CD1c-positive myeloid dendritic cell (primary cell): ENCODE data around the gene CYP2B6.
"Not testable (repeated sequence)": the region's sequence is repeated elsewhere in the genome, so short reads cannot be mapped to it uniquely, and the experiment has no call there.

ENCODE experiments used
- DNase-seq: peaks from one replicate; pipeline ENCODE4 v3.0.0-alpha.2; 2016; ENCODE audit errors: extremely low spot score

Gene CYP2B6

DNA sequence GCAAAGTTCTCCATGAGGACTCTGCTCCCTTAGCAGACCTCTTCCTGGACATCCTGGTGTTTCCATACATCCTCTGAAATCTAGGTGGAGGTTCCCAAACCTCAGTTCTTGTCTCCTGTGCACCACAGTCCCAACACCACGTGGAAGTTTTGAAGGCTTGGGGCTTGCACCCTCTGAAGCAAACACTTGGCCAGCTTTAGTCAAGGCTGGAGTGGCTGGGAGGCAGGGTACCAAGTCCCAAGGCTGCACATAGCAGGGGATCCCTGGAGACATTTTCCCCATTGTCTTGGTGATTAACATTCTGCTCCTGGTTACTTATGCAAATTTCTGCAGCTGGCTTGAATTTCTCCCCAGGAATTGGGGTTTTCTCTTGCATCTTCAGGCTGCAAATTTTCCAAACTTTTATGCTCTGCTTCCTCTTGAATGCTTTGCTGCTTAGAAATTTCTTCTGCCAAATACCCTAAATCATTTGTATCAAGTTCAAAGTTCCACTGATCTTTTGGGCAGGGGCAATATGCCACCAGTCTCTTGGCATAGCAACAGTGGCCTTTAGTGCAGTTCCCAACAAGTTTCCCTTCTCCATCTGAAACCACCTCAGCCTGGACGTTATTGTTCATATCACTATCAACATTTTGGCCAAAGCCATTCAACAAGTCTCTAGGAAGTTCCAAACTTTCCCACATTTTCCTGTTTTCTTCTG, 10.2 kb upstream of the CYP2B6 start:
- not testable (repeated sequence) for DNase-seq

DNA sequence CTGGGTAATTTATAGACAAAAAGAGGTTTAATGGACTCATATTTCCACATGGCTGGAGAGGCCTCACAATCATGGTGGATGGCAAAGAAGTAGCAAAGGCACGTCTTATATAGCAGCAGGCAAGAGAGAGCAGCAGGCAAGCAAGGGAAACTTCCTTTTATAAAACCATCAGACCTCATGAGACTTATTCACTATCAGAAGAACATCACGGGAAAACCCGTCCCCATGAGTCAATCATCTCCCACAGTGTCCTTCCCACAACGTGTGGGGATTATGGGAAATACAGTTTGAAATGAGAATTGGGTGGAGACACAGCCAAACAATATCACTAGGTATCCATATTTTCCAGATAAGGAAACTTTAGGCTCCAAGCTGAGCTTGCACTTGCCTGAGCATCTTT, 9.5 kb upstream of the CYP2B6 start:
- DNase-seq = no peak

DNA sequence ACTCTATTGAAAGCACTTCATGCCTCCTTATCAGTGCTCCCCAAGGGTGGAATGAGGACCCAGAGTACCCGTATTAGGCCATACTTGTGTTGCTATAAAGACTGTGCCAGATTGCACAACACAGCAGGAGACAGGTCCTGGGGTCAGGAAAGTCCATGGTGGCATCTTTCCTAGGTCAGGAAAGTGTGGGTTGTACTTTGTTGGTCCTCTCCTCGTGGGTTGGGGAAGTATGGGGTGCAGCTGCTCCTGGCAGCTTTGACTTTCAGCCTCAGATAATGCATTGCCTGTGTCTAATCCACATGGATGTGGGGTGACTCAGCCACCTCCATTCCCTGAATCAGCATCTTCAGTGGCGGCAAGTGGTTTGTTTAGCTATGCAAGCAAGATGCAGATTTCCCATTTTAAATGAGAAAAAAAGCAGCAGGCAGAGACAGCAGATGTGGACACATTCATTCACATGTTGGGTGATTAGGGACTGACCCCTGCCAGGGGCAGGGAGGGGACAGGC, 8.4 kb upstream of the CYP2B6 start:
- DNase-seq = no peak

DNA sequence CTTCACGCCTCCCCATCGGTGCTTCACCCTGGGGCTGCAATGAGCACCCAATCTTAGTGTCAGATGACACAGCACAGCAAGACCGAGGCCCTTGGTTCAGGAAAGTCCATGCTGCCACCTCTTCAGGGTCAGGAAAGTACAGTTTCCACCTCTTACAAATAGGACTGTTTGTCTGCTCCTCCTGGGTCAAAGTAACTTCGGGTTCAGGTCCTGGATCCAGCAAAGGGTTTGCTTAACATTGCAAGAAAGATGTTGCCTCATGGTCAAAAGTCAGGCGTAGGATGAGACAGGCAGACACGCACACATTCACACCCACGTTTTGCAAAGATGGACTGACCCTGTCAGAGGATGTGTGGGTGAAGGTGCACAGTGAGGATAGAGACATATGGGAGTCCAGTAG, 1.6 kb upstream of the CYP2B6 start:
- DNase-seq = no peak

DNA sequence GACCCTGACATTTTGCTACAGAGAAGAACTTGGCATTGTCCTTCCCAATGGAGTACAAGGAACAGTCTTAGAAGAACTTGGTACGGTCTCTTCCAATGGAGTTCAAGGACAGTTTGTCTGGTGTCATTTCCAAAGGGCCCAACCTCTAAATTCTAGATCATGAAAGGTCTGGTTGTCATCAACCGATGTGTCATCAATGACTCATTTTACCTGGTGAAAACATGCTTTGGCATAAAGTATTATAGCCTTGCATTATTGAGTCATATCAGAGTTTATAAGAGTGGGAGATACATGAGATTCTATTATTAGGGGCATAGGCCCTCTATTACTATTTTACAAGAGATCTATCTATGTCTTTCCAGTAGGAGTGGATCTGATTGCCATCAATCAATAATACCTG, 4.3 kb downstream of the CYP2B6 start:
- DNase-seq = no peak

DNA sequence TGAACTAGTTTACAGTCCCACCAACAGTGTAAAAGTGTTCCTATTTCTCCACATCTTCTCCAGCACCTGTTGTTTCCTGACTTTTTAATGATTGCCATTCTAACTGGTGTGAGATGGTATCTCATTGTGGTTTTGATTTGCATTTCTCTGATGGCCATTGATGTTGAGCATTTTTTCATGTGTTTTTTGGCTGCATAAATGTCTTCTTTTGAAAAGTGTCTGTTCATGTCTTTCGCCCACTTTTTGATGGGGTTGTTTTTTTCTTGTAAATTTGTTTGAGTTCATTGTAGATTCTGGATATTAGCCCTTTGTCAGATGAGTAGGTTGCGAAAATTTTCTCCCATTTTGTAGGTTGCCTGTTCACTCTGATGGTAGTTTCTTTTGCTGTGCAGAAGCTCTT, 7.9 kb downstream of the CYP2B6 start:
- not testable (repeated sequence) for DNase-seq

DNA sequence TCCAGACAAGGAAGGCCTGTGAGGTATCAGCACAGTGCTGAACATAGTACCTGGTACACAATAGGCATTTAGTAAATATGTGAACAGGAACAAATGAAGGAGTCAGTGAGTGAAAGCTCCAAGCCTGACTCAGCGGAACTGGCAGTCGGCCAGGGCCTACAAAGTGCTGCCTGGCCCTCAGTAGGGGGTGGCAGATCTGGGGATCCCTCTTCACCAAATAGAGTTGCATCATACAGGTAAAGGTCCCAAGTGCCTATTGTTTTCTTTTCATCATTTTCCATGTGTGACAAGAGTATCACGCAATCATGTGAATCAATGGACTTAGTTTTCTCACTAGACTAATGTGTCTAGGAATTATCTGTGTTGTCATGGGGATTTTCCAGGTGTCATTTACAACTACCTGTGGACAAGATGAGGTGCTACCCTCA, 9.2 kb downstream of the CYP2B6 start:
- no peak for DNase-seq

DNA sequence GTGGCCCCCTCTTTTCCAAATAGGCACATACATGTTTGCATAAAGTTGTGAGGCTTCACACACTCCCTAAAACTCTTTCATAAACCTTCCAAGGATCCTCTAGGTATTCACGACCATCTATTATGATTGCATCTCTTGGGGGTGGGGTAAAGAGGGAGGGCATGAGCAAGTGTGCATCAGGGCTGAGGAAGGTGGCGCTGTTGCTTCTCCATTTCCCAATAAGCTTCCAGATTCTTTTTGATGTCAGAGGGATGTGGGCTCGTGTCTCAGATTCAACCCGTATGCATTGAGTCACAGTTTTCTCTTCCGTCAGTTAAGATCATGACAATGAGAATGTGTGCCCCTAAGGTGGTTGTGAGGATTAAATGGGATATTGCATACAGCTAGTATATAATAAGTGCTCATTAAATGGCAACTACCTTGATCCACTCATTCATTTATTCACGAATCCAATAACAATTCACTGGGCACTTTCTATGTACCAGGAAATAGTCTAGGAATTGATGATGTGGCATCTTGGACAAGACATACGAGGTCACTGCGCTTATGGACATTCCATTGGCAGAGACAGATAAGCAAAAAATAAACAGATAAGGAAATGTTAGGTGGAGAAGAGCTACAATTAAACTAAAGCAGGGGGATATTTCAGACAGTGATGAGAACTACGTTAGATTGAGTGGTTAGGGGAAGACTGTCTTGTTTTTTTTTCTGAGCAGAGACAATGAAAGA, 10.3 kb downstream of the CYP2B6 start:
- DNase-seq = no peak

DNA sequence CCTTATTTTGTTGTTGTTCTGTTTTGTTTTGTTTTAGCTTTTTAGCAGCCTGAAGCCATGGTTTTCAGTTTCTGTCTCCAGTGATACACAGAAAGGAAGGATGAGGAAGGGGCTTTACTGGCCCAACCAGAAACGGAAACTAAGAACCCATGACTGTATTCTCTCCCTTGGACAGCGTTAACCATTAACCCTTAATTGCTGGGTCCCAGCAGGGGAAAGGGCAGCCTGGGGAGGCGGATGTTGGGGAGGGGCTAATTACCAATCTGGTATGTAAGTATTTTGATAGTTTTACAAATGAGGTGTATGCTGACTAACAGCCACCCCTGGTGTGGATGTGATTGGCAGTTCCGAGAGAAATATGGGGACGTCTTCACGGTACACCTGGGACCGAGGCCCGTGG, 12.6 kb downstream of the CYP2B6 start:
- DNase-seq = not testable (repeated sequence)

DNA sequence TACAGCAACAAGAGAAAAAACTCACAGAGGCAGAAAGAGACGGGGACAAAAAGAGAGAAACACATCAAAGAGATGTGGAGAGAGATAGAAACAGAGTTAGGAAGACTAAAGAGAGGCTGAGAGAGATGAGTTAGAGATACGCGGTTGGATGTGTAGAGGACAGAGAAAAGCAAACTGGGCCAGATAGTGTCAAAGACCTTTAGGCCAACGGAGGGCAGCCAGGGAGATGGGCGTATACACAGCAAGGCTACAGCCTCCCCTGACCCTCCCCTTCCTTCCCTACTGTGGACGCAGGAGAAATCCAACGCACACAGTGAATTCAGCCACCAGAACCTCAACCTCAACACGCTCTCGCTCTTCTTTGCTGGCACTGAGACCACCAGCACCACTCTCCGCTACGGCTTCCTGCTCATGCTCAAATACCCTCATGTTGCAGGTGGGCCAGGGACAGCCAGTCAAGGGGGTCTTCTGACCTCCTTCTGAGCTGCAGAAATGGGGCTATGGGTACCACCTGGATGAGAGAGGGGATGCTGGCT, 18.7 kb downstream of the CYP2B6 start:
- no peak for DNase-seq

DNA sequence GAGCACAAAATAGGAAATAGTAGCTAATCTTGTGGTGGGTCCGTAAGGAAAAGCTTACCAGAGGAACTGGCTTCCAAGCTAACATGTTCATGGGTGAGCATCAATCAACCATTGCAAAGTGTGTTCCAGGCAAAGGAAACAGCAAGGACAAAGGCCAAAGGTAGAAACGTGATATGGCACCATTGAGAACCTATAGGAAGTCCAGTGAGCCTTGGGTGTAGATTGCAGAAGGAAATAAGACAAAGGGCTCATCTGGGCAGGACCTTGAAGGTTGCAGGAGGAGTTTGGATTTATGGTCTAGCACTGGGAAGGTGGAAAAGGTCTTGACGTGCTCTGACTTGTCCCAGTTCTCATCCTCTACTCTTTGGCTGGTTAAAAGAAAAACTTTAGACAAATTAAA, 22.3 kb downstream of the CYP2B6 start:
- DNase-seq = no peak

DNA sequence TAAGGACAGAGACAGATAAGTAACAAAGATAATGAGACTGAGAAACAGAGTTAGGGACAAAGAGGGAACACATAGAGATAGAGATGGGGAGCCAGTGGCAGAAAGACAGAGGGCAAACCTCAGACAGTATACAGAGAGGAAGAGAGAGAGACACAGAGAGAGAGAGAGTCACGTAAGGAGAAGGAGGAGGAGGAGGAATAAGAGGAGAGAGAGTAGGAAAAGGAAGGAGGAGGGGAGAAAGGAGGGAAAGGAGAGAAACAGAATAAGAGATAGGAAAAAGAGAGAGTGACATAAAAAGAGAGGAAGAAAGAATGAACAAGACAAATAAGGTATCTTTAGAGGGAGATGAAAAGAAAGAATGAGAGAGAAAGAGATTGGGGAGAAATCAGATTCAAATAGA, 23.6 kb downstream of the CYP2B6 start:
- DNase-seq = no peak

DNA sequence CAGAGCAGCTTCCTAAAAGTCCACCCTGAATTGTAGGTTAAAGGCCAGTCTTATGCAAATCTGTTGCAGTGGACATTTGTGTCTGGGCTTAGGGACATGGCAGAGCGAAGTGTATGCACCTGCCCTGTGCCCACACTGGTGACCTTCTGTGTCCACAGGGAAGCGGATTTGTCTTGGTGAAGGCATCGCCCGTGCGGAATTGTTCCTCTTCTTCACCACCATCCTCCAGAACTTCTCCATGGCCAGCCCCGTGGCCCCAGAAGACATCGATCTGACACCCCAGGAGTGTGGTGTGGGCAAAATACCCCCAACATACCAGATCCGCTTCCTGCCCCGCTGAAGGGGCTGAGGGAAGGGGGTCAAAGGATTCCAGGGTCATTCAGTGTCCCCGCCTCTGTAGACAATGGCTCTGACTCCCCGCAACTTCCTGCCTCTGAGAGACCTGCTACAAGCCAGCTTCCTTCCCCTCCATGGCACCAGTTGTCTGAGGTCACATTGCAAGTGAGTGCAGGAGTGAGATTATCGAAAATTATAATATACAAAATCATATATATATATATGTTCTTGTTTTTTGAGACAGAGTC, 25.5 kb downstream of the CYP2B6 start:
- no peak for DNase-seq

DNA sequence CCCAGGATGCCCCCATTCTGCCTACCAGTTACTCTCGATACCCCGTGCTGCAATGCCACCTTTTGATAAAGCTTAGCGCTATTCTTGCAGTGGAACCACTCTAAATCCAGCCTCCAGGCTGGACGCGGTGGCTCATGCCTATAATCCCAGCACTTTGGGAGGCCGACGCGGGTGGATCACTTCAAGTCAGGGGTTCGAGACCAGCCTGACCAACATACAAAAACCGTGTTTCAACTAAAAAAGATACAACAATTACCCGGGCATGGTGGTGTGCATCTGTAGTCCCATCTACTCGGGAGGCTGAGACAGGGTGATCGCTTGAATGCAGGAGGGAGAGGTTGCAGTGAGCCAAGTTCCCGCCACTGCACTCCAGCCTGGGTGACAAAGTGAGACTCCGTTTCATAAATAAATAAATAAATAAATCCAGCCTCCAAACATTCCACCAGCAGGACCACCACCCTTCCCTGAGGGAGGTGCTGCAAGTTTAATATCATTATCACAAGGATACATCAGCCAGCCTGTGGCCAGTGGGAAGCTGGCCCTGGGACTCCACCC, 27.7 kb downstream of the CYP2B6 start:
- no peak for DNase-seq

DNA sequence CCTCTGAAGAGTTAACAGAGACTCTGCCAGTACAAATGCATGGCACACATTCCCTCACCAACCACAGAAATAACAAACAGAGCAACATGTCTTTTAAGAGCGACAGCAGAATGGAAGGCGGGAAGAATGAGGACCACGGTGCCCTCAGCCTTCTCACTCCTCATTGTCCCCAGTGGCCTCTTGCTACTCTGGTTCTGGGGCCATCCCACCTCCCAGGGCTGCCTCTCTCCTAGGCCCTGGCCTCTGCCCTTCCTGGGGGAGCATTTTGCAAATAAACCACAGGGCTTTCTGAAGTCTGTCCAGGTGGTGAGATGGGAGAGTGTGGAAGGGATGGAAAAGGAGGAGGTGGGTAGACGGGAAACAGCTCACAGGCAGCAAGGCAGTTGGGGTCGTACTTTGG, 28.3 kb downstream of the CYP2B6 start:
- DNase-seq = no peak

DNA sequence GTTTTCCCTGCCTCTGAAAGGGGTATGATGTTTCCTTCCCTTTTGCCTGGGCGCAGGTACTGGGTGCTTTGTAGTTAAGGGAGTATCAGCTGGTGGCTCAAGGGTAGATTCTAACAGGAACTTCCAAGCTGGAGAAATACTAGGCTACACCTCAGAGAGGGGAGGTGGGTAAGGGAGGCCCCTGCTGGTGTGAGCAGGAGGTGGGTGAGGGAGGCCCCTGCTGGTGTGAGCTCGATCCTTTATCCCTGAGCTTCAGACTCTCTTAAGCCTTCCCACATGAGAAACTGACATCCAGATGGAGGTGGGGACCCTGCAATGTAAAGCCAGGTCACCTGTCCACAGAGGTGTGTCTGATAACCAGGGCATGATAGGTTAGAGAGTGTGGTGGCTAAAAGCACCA, 32.1 kb downstream of the CYP2B6 start:
- no peak for DNase-seq

DNA sequence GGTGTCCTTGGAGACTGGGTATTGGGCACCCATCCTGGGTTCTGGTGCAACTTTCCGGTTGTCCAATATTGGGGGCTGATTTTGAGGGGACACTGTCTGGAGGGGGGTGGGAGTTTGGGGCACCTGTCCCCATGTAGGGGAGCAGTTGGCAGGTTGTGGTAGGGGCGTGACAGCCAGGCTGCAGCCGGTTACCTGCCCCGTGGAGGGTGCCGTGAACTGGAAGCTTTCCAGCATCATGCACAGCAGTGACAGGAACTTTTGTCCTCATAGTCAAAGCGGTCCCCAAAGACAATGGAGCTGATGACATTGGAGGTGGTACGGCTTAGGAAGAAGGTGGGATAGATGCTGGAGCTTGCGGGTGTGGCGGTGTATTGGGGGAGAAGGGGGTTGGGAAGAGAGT, 34.3 kb downstream of the CYP2B6 start:
- no peak for DNase-seq

DNA sequence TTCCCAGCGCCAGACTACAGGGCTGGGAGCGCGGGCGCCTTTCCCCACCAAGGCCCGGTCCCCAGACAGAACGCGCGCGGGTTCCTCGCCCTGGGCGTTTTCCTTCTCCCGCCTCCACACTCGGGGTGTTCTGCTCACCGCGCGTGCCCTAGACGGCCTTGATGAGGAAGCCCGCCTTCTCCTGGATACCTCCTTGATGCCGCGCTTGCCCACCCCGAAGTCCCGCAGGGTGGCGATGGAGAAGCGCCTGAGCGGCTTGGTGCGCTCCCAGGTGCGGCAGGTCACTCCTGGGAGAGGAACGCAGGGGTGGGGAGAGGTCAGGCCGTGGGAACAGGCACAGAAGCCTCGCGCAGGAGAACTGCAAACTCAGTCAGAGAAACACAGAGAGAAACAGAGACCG, 34.8 kb downstream of the CYP2B6 start:
- no peak for DNase-seq

DNA sequence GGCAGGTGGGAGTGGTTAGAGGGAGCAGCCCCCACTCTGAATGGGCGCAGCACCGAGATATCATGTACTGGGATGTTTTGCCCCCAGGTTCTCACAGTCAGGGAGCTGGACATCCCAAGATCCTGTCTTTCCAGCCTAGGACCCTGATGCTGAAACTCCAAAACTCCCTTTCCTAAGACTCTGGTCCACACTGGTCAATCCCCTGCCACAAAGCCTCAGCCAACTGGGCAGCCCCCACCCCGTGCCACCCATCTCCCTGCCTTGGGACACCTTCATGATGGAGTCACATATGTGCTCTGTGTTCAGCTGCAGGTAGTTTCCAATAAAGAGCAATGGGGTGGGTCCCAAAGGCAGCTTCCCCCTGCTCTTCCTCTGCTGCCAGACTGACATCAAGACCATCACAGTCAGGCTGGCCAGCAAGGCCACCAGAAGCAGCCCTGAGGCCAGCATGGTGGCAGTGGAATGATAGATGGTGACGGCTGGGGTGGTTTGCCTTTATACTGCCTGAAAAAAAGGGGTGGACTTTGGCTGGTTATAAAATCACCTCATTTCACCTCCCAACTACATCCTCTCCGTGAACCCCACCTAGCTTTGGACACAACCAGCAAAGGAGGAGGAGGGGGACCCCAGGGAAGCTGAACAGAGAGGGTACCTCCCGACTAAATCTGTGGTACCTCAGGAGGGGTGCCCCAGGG, 36.3 kb downstream of the CYP2B6 start:
- no peak for DNase-seq

DNA sequence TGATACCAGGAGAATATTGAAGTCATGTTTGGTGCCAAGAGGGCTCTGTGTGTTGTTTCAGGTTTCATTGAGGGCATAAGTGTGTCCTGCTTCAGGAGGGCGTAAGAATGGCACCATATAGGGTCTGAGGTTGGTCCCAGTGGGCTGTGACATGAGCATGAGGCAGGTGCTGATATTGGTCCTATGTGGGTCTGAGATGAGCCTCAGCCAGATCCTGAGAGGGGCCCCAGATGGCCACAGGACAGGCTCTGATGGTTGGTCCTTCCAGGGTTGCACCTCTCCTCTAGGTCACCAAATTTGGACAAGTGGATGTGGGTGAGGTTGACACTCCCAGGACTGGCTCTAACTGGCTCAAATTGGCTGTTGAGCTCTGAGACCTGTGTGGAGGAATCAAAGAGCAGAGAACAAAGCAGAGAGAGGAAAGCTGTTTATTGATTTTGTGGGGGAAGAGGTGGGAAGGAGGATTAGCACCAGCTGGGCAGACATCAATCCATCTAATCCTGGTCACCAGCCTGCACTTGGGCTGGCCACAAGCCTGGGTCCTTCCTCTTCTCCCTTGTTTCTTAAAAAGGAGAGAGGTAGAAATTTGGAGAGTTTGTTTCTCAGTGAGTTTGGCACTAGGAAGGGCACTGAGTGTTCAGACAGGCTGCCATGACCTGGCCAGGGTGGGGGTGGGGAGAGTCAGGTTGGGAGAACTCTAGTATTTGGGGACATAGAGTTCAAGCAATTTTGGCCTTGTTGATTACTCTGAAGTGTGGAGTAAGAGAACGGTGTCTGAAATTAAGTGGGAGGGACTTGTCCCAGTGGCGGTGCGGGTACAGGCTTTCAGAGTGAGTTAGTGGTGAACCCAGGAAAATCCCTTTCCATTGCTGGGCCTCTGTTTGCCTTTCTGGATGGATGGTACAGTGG, 38.7 kb downstream of the CYP2B6 start:
- DNase-seq = no peak

DNA sequence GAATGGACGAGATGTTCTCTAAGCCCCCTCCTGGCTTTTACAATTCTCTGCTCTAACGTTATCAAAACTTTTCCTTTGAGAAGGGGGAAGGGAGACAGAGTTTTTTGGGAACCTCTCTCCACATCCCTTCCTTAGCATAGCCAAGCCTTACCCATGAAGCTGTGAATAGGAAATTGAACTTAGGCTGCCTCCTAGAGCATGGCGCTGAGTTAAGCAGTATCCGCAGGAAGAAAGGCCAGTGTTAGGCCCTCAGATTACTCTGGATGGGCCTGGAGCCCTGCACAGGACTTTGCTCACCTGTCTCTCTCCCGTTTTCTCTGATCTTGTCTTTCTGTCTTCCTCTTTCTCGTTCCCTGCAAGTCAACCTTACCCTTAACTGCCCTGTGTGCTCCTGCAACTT, 39.6 kb downstream of the CYP2B6 start:
- DNase-seq = no peak
